ENCODE measurements around the gene CHST9.

DNA sequence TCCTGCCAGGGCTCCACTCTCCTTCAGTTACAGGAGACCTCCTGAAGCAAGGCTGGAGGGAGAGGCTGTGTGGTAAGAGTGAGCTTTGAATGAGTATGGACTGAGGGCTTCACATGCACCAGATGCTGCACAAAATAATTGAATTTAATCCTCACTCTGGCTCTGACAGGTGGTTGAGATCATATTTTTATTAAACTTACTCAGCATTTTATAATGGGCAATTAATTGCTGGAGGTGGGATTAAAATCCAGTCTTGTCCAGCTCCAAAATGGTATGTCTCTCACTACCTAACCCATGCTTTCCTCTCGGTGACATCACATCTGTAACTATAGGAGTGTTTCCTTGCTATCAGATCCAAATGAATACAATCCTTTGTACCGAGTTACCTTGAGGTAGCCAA, 253.4 kb downstream of the CHST9 start:
- TF ChIP-seq, protein P1, sequence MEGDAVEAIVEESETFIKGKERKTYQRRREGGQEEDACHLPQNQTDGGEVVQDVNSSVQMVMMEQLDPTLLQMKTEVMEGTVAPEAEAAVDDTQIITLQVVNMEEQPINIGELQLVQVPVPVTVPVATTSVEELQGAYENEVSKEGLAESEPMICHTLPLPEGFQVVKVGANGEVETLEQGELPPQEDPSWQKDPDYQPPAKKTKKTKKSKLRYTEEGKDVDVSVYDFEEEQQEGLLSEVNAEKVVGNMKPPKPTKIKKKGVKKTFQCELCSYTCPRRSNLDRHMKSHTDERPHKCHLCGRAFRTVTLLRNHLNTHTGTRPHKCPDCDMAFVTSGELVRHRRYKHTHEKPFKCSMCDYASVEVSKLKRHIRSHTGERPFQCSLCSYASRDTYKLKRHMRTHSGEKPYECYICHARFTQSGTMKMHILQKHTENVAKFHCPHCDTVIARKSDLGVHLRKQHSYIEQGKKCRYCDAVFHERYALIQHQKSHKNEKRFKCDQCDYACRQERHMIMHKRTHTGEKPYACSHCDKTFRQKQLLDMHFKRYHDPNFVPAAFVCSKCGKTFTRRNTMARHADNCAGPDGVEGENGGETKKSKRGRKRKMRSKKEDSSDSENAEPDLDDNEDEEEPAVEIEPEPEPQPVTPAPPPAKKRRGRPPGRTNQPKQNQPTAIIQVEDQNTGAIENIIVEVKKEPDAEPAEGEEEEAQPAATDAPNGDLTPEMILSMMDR (IDR thresholded peaks at IDR 0.05), result no peak
- no peak for TF ChIP-seq POLR2A (IDR thresholded peaks at IDR 0.05)
- TF ChIP-seq EP300 (IDR thresholded peaks at IDR 0.05), result no peak
